Esophagus squamous epithelium (tissue), 5 donors: Measurements from ENCODE around the gene ARHGEF37. TPM values are rescaled to one million over a fixed set of nuclear protein-coding genes. Genes with fewer than 3 reads are reported as not detected.
"Not testable (repeated sequence)": the region's sequence is repeated elsewhere in the genome, so short reads cannot be mapped to it uniquely, and the experiment has no call there.

Experiments
- DNase-seq: peaks from one replicate; lab custom pipeline; 2025; lab: John Stamatoyannopoulos, UW
- H3K27ac ChIP-seq, 4 donors: fragments of 200-600 bp; sonication (generic); one replicate each; pipeline ENCODE4 v1.5.1; 2016 to 2019; ENCODE audit warnings: mild to moderate bottlenecking in 1 of 4
- H3K27me3 ChIP-seq, 4 donors: fragments of 200-600 bp; sonication (generic); 1 replicate in 3 of 4; 2 replicates in 1 of 4; pipeline versions ENCODE4 v1.5.1 to v1.6.0; 2017 to 2021; ENCODE audit warnings: antibody characterized with exemption in 1 of 4
- H3K36me3 ChIP-seq, 3 donors: fragments of 200-600 bp; sonication (generic); one replicate each; pipeline ENCODE4 v1.5.1; 2016 to 2019
- H3K4me1 ChIP-seq, 3 donors: fragments of 200-600 bp; sonication (generic); one replicate each; pipeline ENCODE4 v1.5.1; 2017 to 2019
- H3K4me3 ChIP-seq, 4 donors: fragments of 200-600 bp; sonication (generic); 1 replicate in 3 of 4; 2 replicates in 1 of 4; pipeline ENCODE4 v1.5.1; 2016 to 2019; ENCODE audit warnings: mild to moderate bottlenecking in 2 of 4, moderate library complexity in 1 of 4
- H3K9me3 ChIP-seq, 3 donors: fragments of 200-600 bp; sonication (generic); one replicate each; pipeline ENCODE4 v1.5.1; 2016 to 2019
- CTCF ChIP-seq, 6 experiments: fragments of 450-650 bp in 4 of 6; fragments of 200-600 bp in 2 of 6; sonication (generic) in 2 of 6; IDR thresholded peaks; one replicate each; pipeline ENCODE4 v1.5.1; 2016 to 2019; ENCODE audit warnings: antibody characterized with exemption in 6 of 6, mild to moderate bottlenecking in 4 of 6, moderate library complexity in 4 of 6
- POLR2A ChIP-seq, 4 donors: fragments of 450-650 bp; IDR thresholded peaks; one replicate each; pipeline ENCODE4 v1.6.1; 2017; ENCODE audit warnings: antibody characterized with exemption in 4 of 4, mild to moderate bottlenecking in 4 of 4, moderate library complexity in 3 of 4
- WGBS, 2 donors: methylation state at CpG; one replicate each; pipeline ENCODE4 v1.1.5; 2018; 5-methylcytosine and 5-hydroxymethylcytosine counted together
- intact Hi-C: fragments of 100-400 bp; cut with DNase I; formaldehyde crosslinking; loops from one replicate; pipeline ENCODE4 v1.15.0; 2022
- total RNA-seq, 4 donors: library from RNA; depleted of rRNA; stranded (reverse); fragments of >200 nt; gene quantifications; one replicate each; pipeline ENCODE4 v1.1.0, GENCODE V29; 2016
- donor health status: DM: yes; HTN: yes; CAD: no.

The ARHGEF37 gene
- total RNA-seq, 4 donors from 2014 or later = 14.5 to 29.3 (median 18.0) TPM

- H3K27me3 ChIP-seq, H3K9me3 ChIP-seq, DNase-seq, H3K36me3 ChIP-seq: not testable (repeated sequence)
- peak overlapping the region in 2 of 4 donors; percentile 6 to 39 for H3K4me3 ChIP-seq
- TF ChIP-seq CTCF (IDR thresholded peaks at IDR 0.05) = peak; percentile 26 to 84 (median 71)
- peaks cover 14 to 60% (median 43%) of the 10 kb centered on the region in 3 donors for H3K4me1 ChIP-seq
- WGBS, 2 donors = 33 to 47% methylated on average over 12 to 15 of the region's 15 CpGs
- intact Hi-C loops = loop anchor here (10.0 kb wide), 1 partner anchor 190 kb away; the partner anchor contains the start of gene IL17B
- peak overlapping the region; percentile 71 to 88 (median 84) for H3K27ac ChIP-seq
Measured at GRCh38 chr5:149564542-149565140, 16.7 kb upstream of the ARHGEF37 start.

GRCh38 chr5:149567226-149567625 is 14.1 kb upstream of the ARHGEF37 start:
- intact Hi-C loops = loop anchor here (10.0 kb wide), 1 partner anchor 192 kb away; the partner anchor contains the start of gene IL17B
- Histone ChIP-seq H3K9me3 (no peaks in the 10 kb centered on the region), H3K27me3 (no peaks in the 10 kb centered on the region), H3K36me3 (no peaks in the 10 kb centered on the region), H3K4me3 (no peak overlapping the region), H3K27ac (no peak overlapping the region), H3K4me1 (peaks cover 11 to 39% (median 29%) of the 10 kb centered on the region in 3 donors)
- TF ChIP-seq CTCF (IDR thresholded peaks at IDR 0.05) (no peak), POLR2A (IDR thresholded peaks at IDR 0.05) (no peak)
- WGBS, 2 donors = 81 to 88% methylated on average over 1 of the region's 1 CpG
- no peak for DNase-seq

GRCh38 chr5:149572170-149572569 is 9.1 kb upstream of the ARHGEF37 start:
- Histone ChIP-seq H3K36me3 (no peaks in the 10 kb centered on the region), H3K27ac (no peak overlapping the region), H3K27me3 (no peaks in the 10 kb centered on the region), H3K4me1 (no peaks in the 10 kb centered on the region), H3K4me3 (no peak overlapping the region), H3K9me3 (no peaks in the 10 kb centered on the region)
- TF ChIP-seq CTCF (IDR thresholded peaks at IDR 0.05) (no peak), POLR2A (IDR thresholded peaks at IDR 0.05) (no peak)
- intact Hi-C loops = no loop called here
- no peak for DNase-seq

GRCh38 chr5:149572576-149573231 is 8.6 kb upstream of the ARHGEF37 start:
- intact Hi-C loops = no loop called here
- DNase-seq = no peak
- no peak overlapping the region for H3K27ac ChIP-seq
- no peaks in the 10 kb centered on the region for H3K4me1 ChIP-seq
- no peak overlapping the region for H3K4me3 ChIP-seq
- TF ChIP-seq POLR2A (IDR thresholded peaks at IDR 0.05) (no peak), CTCF (IDR thresholded peaks at IDR 0.05) (no peak)
- no peaks in the 10 kb centered on the region for H3K9me3 ChIP-seq
- no peaks in the 10 kb centered on the region for H3K27me3 ChIP-seq
- WGBS, 2 donors = 74 to 76% methylated on average over 4 of the region's 4 CpGs
- H3K36me3 ChIP-seq = no peaks in the 10 kb centered on the region

- Histone ChIP-seq H3K36me3 (no peaks in the 10 kb centered on the region), H3K9me3 (no peaks in the 10 kb centered on the region), H3K27ac (no peak overlapping the region), H3K27me3 (no peaks in the 10 kb centered on the region), H3K4me3 (no peak overlapping the region), H3K4me1 (no peaks in the 10 kb centered on the region)
- WGBS, 2 donors = 74 to 93% methylated on average over 3 of the region's 3 CpGs
- no peak for DNase-seq
- intact Hi-C loops = no loop called here
- no peak for TF ChIP-seq POLR2A (IDR thresholded peaks at IDR 0.05)
- TF ChIP-seq CTCF (IDR thresholded peaks at IDR 0.05) = no peak
Measured at GRCh38 chr5:149575131-149575530, 6.2 kb upstream of the ARHGEF37 start.
